ENCODE data around the gene CTXND2. TPM values are rescaled to one million over a fixed set of nuclear protein-coding genes. Genes with fewer than 3 reads are reported as not detected.

CTXND2 gene
- total and polyA plus RNA-seq, 9 of the 15 experiments (the other 6 are each of a cell fraction or from before 2014, with no cell fraction given), result not detected

DNA sequence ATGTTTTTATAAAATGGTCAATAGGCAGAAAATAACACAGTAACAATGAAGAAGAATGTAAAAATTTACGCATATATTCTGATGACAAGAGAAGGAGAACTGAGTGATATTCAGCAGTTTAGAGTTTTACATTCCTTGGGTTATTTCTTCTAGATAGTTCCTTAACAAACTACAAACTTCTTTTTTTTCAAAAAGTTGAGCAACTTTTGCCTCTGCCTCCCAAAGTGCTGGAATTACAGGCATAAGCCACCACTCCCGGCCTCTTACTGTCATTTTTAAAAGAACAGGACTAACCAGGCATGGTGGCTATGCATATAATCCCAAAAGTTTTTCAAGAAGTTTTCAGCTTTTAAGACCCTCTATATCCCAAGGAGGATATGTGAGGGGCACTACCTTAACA lies 43.5 kb upstream of the CTXND2 start:
- CTCF ChIA-PET (ENCODE audit: low intra/inter-chr PET ratio), result interaction anchor here (0.6 kb wide), 1 partner anchor 79 kb away, joined by 3 read pairs; no protein-coding TSS in a partner anchor
- POLR2A ChIA-PET, result interaction anchor here (1.0 to 1.8 kb wide), 2 partner anchors 9 to 24 kb away, joined by 5 to 7 read pairs; no protein-coding TSS in a partner anchor
- TF ChIP-seq, protein P1, sequence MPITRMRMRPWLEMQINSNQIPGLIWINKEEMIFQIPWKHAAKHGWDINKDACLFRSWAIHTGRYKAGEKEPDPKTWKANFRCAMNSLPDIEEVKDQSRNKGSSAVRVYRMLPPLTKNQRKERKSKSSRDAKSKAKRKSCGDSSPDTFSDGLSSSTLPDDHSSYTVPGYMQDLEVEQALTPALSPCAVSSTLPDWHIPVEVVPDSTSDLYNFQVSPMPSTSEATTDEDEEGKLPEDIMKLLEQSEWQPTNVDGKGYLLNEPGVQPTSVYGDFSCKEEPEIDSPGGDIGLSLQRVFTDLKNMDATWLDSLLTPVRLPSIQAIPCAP (CRISPR knock-in tag; IDR thresholded peaks at IDR 0.05; ENCODE audit: borderline replicate concordance), result no peak
- TF ChIP-seq OTX1 (CRISPR knock-in tag; IDR thresholded peaks at IDR 0.05) (no peak), DNMT1 (IDR thresholded peaks at IDR 0.05) (no peak), HLTF (IDR thresholded peaks at IDR 0.05) (no peak), FOXJ2 (tag; IDR thresholded peaks at IDR 0.05) (no peak), CBX8 (IDR thresholded peaks at IDR 0.05; ENCODE audit: borderline replicate concordance, extremely low read depth, low read depth, low read length, poor library complexity, severe bottlenecking) (no peak), SPI1 (IDR thresholded peaks at IDR 0.05; ENCODE audit: borderline replicate concordance, low read depth, low read length) (no peak), HDAC6 (IDR thresholded peaks at IDR 0.05; ENCODE audit: low read depth, low read length) (no peak), FOXK1 (CRISPR knock-in tag; IDR thresholded peaks at IDR 0.05; ENCODE audit: borderline replicate concordance) (no peak), FOS (IDR thresholded peaks at IDR 0.05; ENCODE audit: extremely low read depth, insufficient read length) (no peak), ZNF583 (CRISPR knock-in tag; IDR thresholded peaks at IDR 0.05) (no peak), TAF15 (IDR thresholded peaks at IDR 0.05; ENCODE audit: low read depth, low read length) (no peak), ZBTB17 (CRISPR knock-in tag; IDR thresholded peaks at IDR 0.05) (no peak), HNRNPUL1 (IDR thresholded peaks at IDR 0.05; ENCODE audit: low read length) (no peak)
- TF ChIP-seq, protein P2, sequence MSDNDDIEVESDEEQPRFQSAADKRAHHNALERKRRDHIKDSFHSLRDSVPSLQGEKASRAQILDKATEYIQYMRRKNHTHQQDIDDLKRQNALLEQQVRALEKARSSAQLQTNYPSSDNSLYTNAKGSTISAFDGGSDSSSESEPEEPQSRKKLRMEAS (CRISPR knock-in tag; IDR thresholded peaks at IDR 0.05), result no peak
- TF ChIP-seq, protein P3, sequence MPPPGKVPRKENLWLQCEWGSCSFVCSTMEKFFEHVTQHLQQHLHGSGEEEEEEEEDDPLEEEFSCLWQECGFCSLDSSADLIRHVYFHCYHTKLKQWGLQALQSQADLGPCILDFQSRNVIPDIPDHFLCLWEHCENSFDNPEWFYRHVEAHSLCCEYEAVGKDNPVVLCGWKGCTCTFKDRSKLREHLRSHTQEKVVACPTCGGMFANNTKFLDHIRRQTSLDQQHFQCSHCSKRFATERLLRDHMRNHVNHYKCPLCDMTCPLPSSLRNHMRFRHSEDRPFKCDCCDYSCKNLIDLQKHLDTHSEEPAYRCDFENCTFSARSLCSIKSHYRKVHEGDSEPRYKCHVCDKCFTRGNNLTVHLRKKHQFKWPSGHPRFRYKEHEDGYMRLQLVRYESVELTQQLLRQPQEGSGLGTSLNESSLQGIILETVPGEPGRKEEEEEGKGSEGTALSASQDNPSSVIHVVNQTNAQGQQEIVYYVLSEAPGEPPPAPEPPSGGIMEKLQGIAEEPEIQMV (tag; conservative IDR thresholded peaks at IDR 0.05; ENCODE audit: low read depth), result no peak
- TF ChIP-seq, protein P4, sequence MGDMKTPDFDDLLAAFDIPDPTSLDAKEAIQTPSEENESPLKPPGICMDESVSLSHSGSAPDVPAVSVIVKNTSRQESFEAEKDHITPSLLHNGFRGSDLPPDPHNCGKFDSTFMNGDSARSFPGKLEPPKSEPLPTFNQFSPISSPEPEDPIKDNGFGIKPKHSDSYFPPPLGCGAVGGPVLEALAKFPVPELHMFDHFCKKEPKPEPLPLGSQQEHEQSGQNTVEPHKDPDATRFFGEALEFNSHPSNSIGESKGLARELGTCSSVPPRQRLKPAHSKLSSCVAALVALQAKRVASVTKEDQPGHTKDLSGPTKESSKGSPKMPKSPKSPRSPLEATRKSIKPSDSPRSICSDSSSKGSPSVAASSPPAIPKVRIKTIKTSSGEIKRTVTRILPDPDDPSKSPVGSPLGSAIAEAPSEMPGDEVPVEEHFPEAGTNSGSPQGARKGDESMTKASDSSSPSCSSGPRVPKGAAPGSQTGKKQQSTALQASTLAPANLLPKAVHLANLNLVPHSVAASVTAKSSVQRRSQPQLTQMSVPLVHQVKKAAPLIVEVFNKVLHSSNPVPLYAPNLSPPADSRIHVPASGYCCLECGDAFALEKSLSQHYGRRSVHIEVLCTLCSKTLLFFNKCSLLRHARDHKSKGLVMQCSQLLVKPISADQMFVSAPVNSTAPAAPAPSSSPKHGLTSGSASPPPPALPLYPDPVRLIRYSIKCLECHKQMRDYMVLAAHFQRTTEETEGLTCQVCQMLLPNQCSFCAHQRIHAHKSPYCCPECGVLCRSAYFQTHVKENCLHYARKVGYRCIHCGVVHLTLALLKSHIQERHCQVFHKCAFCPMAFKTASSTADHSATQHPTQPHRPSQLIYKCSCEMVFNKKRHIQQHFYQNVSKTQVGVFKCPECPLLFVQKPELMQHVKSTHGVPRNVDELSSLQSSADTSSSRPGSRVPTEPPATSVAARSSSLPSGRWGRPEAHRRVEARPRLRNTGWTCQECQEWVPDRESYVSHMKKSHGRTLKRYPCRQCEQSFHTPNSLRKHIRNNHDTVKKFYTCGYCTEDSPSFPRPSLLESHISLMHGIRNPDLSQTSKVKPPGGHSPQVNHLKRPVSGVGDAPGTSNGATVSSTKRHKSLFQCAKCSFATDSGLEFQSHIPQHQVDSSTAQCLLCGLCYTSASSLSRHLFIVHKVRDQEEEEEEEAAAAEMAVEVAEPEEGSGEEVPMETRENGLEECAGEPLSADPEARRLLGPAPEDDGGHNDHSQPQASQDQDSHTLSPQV (IDR thresholded peaks at IDR 0.05), result no peak

More for the DNA sequence above, 43.5 kb upstream of the CTXND2 start:
- Histone ChIP-seq H3K36me3 (ENCODE audit: control insufficient read depth, insufficient read depth, low read length) (peaks cover 20% of the 10 kb centered on the region; the same call in 2 of the 3 replicates), H3K4me1 (replicated peaks in 1 of 2; ENCODE audit: control insufficient read depth in 2 of 2, insufficient read depth in 2 of 2, low read length in 2 of 2) (peaks cover 2 to 7% of the 10 kb centered on the region in 2 experiments; a peak in 1 of 5 replicates), H2AFZ (ENCODE audit: low read depth, low read length) (no peak overlapping the region), H3K9ac (ENCODE audit: insufficient read depth in 1 of 2, low read depth in 2 of 2, low read length in 2 of 2) (no peak overlapping the region), H3K9me1 (ENCODE audit: control insufficient read depth, insufficient read depth, low read length) (no peaks in the 10 kb centered on the region), H3K4me2 (ENCODE audit: insufficient read depth, low read length) (no peak overlapping the region), H3K27me3 (ENCODE audit: control insufficient read depth in 2 of 2, insufficient read depth in 2 of 2, low read length in 2 of 2) (no peaks in the 10 kb centered on the region), H3K9me3 (replicated peaks; ENCODE audit: control insufficient read depth, insufficient read depth, low read depth, low read length) (no peaks in the 10 kb centered on the region), H3K4me3 (no peak overlapping the region), H4K20me1 (replicated peaks; ENCODE audit: control insufficient read depth, insufficient read depth, low read length) (no peaks in the 10 kb centered on the region), H3K79me2 (ENCODE audit: control insufficient read depth, insufficient read depth, low read length) (no peaks in the 10 kb centered on the region), H3K27ac (ENCODE audit: extremely low read depth, low read depth, low read length) (no peak overlapping the region)
- in situ Hi-C loops (cut with MboI), result no loop called here
- WGBS (ENCODE audit: insufficient coverage, low coverage, missing lambda C conversion rate), result 92% methylated on average over 2 of the region's 2 CpGs
- ATAC-seq (no peak), FAIRE-seq (no peak), DNase-seq (ENCODE audit: extremely low read depth in 1 of 4, low spot score in 3 of 4) (no peak)
- intact Hi-C loops (cut with micrococcal nuclease), result no loop called here
- BruUV-seq (replicated peaks), result no TSS peak
